ENCODE measurements around the gene SIRT2. TPM values are rescaled to one million over a fixed set of nuclear protein-coding genes. Genes with fewer than 3 reads are reported as not detected.

The SIRT2 gene
- total RNA-seq, 1 experiment from 2014 or later: 8.4 TPM

GRCh38 chr19:38922482-38922881 is 23.1 kb upstream of the SIRT2 start:
- H3K79me1 ChIP-seq (ENCODE audit: insufficient read depth, low read depth, low read length, poor library complexity, severe bottlenecking): no peaks in the 10 kb centered on the region
- no peak overlapping the region for H4K8ac ChIP-seq (replicated peaks; ENCODE audit: insufficient read length, low read depth, low read length)
- H3K4me1 ChIP-seq (ENCODE audit: insufficient read depth, low read length): no peaks in the 10 kb centered on the region
- no peak overlapping the region for H3T11ph ChIP-seq (ENCODE audit: low read length)
- no peak overlapping the region for H3K27ac ChIP-seq (ENCODE audit: insufficient read length, low read depth, low read length)
- H4K91ac ChIP-seq (ENCODE audit: insufficient read length, low read depth, low read length): no peak overlapping the region
- no peak for TF ChIP-seq CTCF (conservative IDR thresholded peaks at IDR 0.05)
- H3K14ac ChIP-seq (ENCODE audit: insufficient read depth, low read length): no peak overlapping the region
- Mint-ChIP-seq H3K9me3 (no peaks in the 10 kb centered on the region), H3K36me3 (ENCODE audit: insufficient read depth in 1 of 3, low read depth in 3 of 3) (peaks cover 25 to 46% (median 34%) of the 10 kb centered on the region in 3 experiments; a peak in 6 of 7 replicates), H3K4me3 (no peak overlapping the region), H3K27me3 (ENCODE audit: low read depth) (no peaks in the 10 kb centered on the region), H3K27ac (no peak overlapping the region), H3K4me1 (no peaks in the 10 kb centered on the region)
- H2BK12ac ChIP-seq (ENCODE audit: insufficient read length, low read depth, low read length): no peak overlapping the region
- no peak overlapping the region for H2BK5ac ChIP-seq (ENCODE audit: insufficient read length, low read length)
- no peaks in the 10 kb centered on the region for H3K79me2 ChIP-seq (ENCODE audit: insufficient read depth, low read length)
- H3K23ac ChIP-seq (ENCODE audit: insufficient read length, low read depth, low read length): no peak overlapping the region
- H3K27me3 ChIP-seq (ENCODE audit: insufficient read depth, low read length): no peaks in the 10 kb centered on the region
- H4K20me1 ChIP-seq (ENCODE audit: control insufficient read depth, insufficient read depth, insufficient read length): no peaks in the 10 kb centered on the region
- H2AFZ ChIP-seq (ENCODE audit: low read length): no peak overlapping the region
- H2BK120ac ChIP-seq (ENCODE audit: low read depth, low read length, poor library complexity, severe bottlenecking): no peak overlapping the region
- H3K23me2 ChIP-seq (ENCODE audit: insufficient read length, low read depth, low read length, poor library complexity, severe bottlenecking): no peaks in the 10 kb centered on the region
- H2AK5ac ChIP-seq (ENCODE audit: insufficient read length, low read length): no peak overlapping the region
- H2BK15ac ChIP-seq (ENCODE audit: low read depth, low read length): no peak overlapping the region
- no peak overlapping the region for H2BK20ac ChIP-seq (ENCODE audit: low read depth, low read length, poor library complexity, severe bottlenecking)
- no CpG with 5 or more reads among the region's 5 CpGs for WGBS (ENCODE audit: extremely low coverage, insufficient read length, low lambda C conversion rate)
- H3K4ac ChIP-seq (ENCODE audit: low read depth, low read length): no peak overlapping the region
- no peaks in the 10 kb centered on the region for H3K9me3 ChIP-seq (ENCODE audit: control insufficient read depth, low read depth, low read length)
- H3K9ac ChIP-seq (ENCODE audit: extremely low read depth, insufficient read length, low read length): no peak overlapping the region
- no peak overlapping the region for H3K4me2 ChIP-seq (ENCODE audit: insufficient read depth, insufficient read length, low read length)
- no peak for DNase-seq
- no peak overlapping the region for H4K5ac ChIP-seq (ENCODE audit: insufficient read length, low read depth, low read length)
- H3K56ac ChIP-seq (ENCODE audit: insufficient read length, low read depth, low read length): no peak overlapping the region
- H3K18ac ChIP-seq (ENCODE audit: insufficient read length, low read depth, low read length): no peak overlapping the region

Data from H9 (cell line).